SU-DHL-6 (cell line): ENCODE results near the gene SLC22A23.

ENCODE experiments used
- CTCF ChIP-seq: fragments of 200-600 bp; sonication (generic); IDR thresholded peaks from one replicate; pipeline ENCODE4 v1.5.1; 2017; ENCODE audit warnings: antibody characterized with exemption, mild to moderate bottlenecking, low read length, moderate library complexity; ENCODE audit not compliant: insufficient read depth, poor library complexity, severe bottlenecking
- EZH2phosphoT487 ChIP-seq: fragments of 200-600 bp; sonication (generic), shearing (Covaris generic); conservative IDR thresholded peaks from 2 replicates; pipeline ENCODE4 v1.6.1; 2018; ENCODE audit warnings: mild to moderate bottlenecking, antibody characterized with exemption, low read length, moderate library complexity, mixed read lengths

- TF ChIP-seq CTCF (no peak), EZH2phosphoT487 (no peak)
Measured at GRCh38 chr6:3411967-3412778, 44.7 kb downstream of the SLC22A23 start.
